Measurements from ENCODE around the gene C11orf68. TPM values are rescaled to one million over a fixed set of nuclear protein-coding genes. Genes with fewer than 3 reads are reported as not detected.

C11orf68 gene
- total and polyA plus RNA-seq, 2 of the 8 experiments (the other 6 are each of a cell fraction or from before 2014, with no cell fraction given) = 24.0 to 51.2 TPM

GRCh38 chr11:65890324-65891218 is 28.3 kb downstream of the C11orf68 start, which contains the start of gene CCDC85B (continued):
- TF ChIP-seq BCL11A (IDR thresholded peaks at IDR 0.05; ENCODE audit: low read depth in 2 of 2, low read length in 2 of 2) (no peak), SAP30 (IDR thresholded peaks at IDR 0.05; ENCODE audit: insufficient read depth, insufficient replicate concordance, low read length) (no peak), CHD1 (IDR thresholded peaks at IDR 0.05; ENCODE audit: low read depth, low read length) (no peak), SP1 (IDR thresholded peaks at IDR 0.05; ENCODE audit: low read depth, low read length) (0 out of 2 replicates have a peak, but pooled peaks have one; percentile 29), CTCF (IDR thresholded peaks at IDR 0.05; ENCODE audit: control extremely low read depth in 1 of 3, insufficient read depth in 1 of 3, low read depth in 1 of 3, low read length in 3 of 3) (peak in 2 of 3 experiments; percentile 25 to 45; a peak in 3 of 4 replicates), PHF8 (conservative IDR thresholded peaks at IDR 0.05; ENCODE audit: low read depth, low read length) (peak; percentile 81), POLR2A (IDR thresholded peaks at IDR 0.05; ENCODE audit: control extremely low read depth in 1 of 2, low read depth in 2 of 2, low read length in 2 of 2) (peak in 1 of 2 experiments; percentile 81; a peak in 2 of 3 replicates), EGR1 (IDR thresholded peaks at IDR 0.05; ENCODE audit: borderline replicate concordance, low read depth, low read length) (no peak)
